LNCaP clone FGC (cell line): ENCODE data around the gene OSTF1.

Experiments
- DNase-seq: peaks from one replicate; pipeline ENCODE4 v3.0.0-alpha.2; 2011; ENCODE audit warnings: low read depth
- H3K4me3 ChIP-seq: 2 replicates; pipeline ENCODE4 v1.5.1; 2011; ENCODE audit warnings: mild to moderate bottlenecking, low read depth, low read length, control low read depth
- TF ChIP-seq, protein P1 (sequence below): IDR thresholded peaks from 2 replicates; pipeline ENCODE4 v1.5.1; 2012; ENCODE audit warnings: mild to moderate bottlenecking; ENCODE audit not compliant: control insufficient read depth, insufficient read depth; ENCODE audit errors: extremely low read depth

OSTF1 gene

GRCh38 chr9:75090579-75090978, 2.3 kb downstream of the OSTF1 start:
- H3K4me3 ChIP-seq, result no peak overlapping the region
- DNase-seq, result no peak
- TF ChIP-seq, protein P1, sequence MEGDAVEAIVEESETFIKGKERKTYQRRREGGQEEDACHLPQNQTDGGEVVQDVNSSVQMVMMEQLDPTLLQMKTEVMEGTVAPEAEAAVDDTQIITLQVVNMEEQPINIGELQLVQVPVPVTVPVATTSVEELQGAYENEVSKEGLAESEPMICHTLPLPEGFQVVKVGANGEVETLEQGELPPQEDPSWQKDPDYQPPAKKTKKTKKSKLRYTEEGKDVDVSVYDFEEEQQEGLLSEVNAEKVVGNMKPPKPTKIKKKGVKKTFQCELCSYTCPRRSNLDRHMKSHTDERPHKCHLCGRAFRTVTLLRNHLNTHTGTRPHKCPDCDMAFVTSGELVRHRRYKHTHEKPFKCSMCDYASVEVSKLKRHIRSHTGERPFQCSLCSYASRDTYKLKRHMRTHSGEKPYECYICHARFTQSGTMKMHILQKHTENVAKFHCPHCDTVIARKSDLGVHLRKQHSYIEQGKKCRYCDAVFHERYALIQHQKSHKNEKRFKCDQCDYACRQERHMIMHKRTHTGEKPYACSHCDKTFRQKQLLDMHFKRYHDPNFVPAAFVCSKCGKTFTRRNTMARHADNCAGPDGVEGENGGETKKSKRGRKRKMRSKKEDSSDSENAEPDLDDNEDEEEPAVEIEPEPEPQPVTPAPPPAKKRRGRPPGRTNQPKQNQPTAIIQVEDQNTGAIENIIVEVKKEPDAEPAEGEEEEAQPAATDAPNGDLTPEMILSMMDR, result no peak

DNA sequence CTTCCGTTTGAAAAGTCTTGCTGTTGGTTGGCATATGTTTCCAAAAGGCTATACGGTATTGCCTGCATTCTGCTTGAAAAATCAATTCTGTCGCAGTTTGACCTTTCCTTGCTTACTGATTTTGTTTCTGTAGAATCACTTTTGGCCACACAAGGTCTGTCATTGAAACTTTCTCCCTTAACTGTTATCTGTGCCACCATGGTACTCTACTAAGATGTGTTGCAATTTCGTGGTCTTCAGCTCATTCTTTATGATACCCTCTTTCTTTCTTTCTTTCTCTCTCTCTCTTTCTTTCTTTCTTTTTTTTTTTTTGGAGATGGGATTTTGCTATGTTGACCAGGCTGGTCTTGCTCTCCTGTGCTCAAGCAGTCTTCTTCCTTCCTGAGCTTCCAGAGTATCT, 4.5 kb downstream of the OSTF1 start:
- no peak overlapping the region for H3K4me3 ChIP-seq
- TF ChIP-seq, protein P1, result no peak
- no peak for DNase-seq

GRCh38 chr9:75096796-75097195, 8.5 kb downstream of the OSTF1 start:
- TF ChIP-seq, protein P1, result no peak
- no peak for DNase-seq
- no peak overlapping the region for H3K4me3 ChIP-seq

DNA sequence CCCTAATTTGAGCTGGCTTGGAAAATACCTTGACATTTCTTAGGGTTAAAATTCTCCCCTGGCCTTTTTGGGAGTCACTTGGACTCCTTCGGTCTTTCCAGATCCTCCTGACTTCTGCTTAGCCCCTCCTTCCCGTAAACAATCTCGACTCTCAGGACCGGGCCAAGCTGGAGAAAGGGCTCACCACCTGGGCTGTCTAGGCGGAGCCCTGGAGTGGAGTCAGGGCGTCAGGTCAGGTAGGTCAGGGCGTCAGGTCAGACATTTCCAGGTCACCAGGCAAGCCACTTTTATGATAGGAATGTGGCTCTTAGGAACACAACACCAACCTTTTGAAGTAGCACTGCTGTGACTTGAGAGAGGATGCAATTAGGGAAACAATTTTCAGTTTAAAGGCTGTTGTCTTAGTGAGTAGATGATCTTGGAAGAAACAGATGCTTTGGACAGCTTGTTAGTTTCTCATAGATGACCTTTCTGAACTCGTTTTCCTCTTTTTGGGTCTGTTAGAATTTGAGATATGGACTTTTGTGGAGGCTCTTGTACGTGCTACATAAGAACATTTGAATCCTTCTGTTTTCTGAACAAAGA, 12.8 kb downstream of the OSTF1 start:
- TF ChIP-seq, protein P1, result no peak
- H3K4me3 ChIP-seq, result no peak overlapping the region
- DNase-seq, result no peak

DNA sequence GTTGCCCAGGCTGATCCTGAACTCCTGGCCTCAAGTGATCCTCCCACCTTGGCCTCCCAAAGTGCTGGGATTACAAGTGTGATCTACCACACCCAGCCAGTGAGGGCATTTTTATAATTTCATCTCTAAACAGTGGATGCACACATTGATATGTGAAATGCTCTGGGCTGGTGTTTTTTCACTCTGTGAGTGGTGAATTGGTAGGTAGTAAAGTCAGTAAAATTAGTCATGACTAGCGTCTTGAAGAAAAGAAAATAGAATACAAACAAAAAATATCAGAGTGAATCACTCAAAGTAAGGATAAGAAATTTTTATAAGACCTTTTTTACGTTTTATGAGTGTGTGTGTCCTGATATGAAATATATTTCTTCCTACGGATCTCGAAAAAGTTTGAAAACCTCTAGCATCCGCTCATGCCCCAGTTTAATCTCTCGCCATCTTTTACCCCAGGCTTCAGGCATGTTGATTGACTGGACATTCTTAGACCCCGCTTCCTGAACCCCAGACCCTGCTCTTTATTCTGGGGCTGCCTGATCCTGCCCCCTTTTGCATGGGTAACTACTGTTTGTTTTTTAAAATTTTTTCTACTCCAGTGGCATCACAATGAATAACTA, 14.0 kb downstream of the OSTF1 start:
- H3K4me3 ChIP-seq, result no peak overlapping the region
- TF ChIP-seq, protein P1, result no peak
- no peak for DNase-seq

DNA sequence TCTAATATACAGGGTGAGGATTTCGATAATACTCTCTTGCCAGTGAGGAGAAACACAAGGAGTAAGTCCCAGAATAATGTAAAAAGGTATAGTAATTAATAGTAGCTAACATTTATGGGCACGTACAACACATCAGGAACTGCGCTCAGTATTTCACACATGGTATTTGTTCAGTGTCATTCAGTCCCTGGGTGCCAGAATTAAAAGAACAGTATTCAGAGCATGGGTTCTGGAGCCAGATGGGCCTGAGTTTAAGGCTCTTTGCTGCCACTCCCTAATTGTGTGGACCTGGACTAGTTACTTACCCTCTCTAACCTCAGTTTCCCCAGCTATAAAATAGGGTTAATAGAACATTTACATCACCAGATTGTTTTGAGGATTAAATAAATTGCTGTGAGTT, 16.3 kb downstream of the OSTF1 start:
- TF ChIP-seq, protein P1, result no peak
- no peak for DNase-seq
- no peak overlapping the region for H3K4me3 ChIP-seq
